ENCODE measurements around the gene BANP.
A peak's percentile ranks its signal among the peaks of the same experiment; 100 is the strongest.

The BANP gene

DNA sequence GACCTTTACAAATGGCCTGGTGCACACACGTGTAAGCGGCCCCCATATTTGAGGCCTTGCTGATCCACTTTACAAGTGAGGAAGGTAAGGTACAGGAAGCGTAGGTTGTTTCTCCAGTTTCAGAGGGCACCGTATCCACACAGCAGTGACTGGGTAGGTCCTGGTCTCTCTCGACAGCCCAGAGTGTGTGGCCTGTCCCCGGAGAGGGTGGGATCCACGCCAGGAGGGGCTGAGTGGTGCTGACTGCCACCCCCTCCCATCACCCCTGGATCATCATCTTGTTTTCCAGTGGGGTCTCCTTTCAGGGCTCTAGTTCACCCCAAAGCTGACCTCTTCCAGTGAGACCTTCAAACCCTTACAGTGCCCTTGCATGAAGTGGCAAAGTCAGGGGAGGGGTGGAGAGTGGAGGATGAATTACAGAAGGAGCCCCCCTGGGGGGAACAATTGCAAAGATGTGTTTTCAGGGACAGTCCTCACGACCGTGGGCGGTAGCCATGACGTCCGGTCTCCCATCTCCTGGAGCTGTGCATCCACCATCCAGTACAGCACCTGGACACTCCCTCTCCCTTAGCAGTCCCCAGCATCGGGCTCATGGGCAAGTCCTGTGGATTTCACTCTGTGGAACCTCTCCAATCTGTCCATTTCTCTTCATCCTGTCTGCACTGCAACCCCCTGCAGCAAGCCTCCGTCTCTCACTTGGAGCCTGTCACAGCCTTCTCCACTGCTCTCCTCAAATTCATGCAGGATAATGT is 4.5 kb upstream of the BANP start:
- Histone ChIP-seq H3K9ac (ENCODE audit: low read length) (no peak overlapping the region), H3K4me3 (ENCODE audit: low read length) (no peak overlapping the region), H3K36me3 (ENCODE audit: control insufficient read depth, low read depth, low read length) (no peaks in the 10 kb centered on the region), H3K9me3 (ENCODE audit: control insufficient read depth, low read depth, low read length) (no peaks in the 10 kb centered on the region), H3K27me3 (ENCODE audit: control insufficient read depth, insufficient read depth, low read length) (no peaks in the 10 kb centered on the region), H3K4me1 (ENCODE audit: control insufficient read depth, low read depth, low read length) (peaks cover 10% of the 10 kb centered on the region), H3K27ac (ENCODE audit: low read length) (no peak overlapping the region)

GRCh38 chr16:87947356-87948118 is 3.7 kb upstream of the BANP start:
- H3K4me3 ChIP-seq (ENCODE audit: low read length) = no peak overlapping the region
- no peaks in the 10 kb centered on the region for H3K27me3 ChIP-seq (ENCODE audit: control insufficient read depth, insufficient read depth, low read length)
- no peak overlapping the region for H3K27ac ChIP-seq (ENCODE audit: low read length)

GRCh38 chr16:87948119-87948545 is 3.1 kb upstream of the BANP start:
- Histone ChIP-seq H3K9ac (ENCODE audit: low read length) (no peak overlapping the region), H3K36me3 (ENCODE audit: control insufficient read depth, low read depth, low read length) (no peaks in the 10 kb centered on the region)

More at GRCh38 chr16:87947356-87948118, 3.7 kb upstream of the BANP start:
- no peak overlapping the region for H3K9ac ChIP-seq (ENCODE audit: low read length)
- peaks cover 13% of the 10 kb centered on the region for H3K4me1 ChIP-seq (ENCODE audit: control insufficient read depth, low read depth, low read length)
- no peaks in the 10 kb centered on the region for H3K36me3 ChIP-seq (ENCODE audit: control insufficient read depth, low read depth, low read length)
- H3K9me3 ChIP-seq (ENCODE audit: control insufficient read depth, low read depth, low read length) = no peaks in the 10 kb centered on the region

DNA sequence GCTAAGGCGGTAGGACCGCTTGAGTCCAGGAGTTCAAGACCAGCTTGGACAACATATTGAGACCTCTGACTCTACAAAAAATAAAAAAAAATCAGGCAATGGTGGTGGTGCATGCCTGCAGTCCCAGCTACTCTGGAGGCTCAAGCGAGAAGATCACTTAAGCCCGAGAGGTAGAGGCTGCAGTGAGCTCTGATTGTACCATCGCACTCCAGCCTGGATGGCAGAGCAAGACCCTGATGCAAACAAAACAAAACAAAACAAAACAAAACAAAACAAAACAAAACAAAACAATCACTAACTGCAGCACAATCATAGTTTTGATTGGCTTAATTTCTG is 2.5 kb upstream of the BANP start:
- Histone ChIP-seq H3K4me3 (ENCODE audit: low read length) (no peak overlapping the region), H3K27ac (ENCODE audit: low read length) (no peak overlapping the region), H3K4me1 (ENCODE audit: control insufficient read depth, low read depth, low read length) (peaks cover 14% of the 10 kb centered on the region), H3K9me3 (ENCODE audit: control insufficient read depth, low read depth, low read length) (no peaks in the 10 kb centered on the region), H3K36me3 (ENCODE audit: control insufficient read depth, low read depth, low read length) (peaks cover 4% of the 10 kb centered on the region), H3K27me3 (ENCODE audit: control insufficient read depth, insufficient read depth, low read length) (no peaks in the 10 kb centered on the region), H3K9ac (ENCODE audit: low read length) (no peak overlapping the region)

More at GRCh38 chr16:87948119-87948545, 3.1 kb upstream of the BANP start:
- Histone ChIP-seq H3K27me3 (ENCODE audit: control insufficient read depth, insufficient read depth, low read length) (no peaks in the 10 kb centered on the region), H3K4me3 (ENCODE audit: low read length) (no peak overlapping the region), H3K27ac (ENCODE audit: low read length) (no peak overlapping the region), H3K9me3 (ENCODE audit: control insufficient read depth, low read depth, low read length) (no peaks in the 10 kb centered on the region), H3K4me1 (ENCODE audit: control insufficient read depth, low read depth, low read length) (peaks cover 14% of the 10 kb centered on the region)

DNA sequence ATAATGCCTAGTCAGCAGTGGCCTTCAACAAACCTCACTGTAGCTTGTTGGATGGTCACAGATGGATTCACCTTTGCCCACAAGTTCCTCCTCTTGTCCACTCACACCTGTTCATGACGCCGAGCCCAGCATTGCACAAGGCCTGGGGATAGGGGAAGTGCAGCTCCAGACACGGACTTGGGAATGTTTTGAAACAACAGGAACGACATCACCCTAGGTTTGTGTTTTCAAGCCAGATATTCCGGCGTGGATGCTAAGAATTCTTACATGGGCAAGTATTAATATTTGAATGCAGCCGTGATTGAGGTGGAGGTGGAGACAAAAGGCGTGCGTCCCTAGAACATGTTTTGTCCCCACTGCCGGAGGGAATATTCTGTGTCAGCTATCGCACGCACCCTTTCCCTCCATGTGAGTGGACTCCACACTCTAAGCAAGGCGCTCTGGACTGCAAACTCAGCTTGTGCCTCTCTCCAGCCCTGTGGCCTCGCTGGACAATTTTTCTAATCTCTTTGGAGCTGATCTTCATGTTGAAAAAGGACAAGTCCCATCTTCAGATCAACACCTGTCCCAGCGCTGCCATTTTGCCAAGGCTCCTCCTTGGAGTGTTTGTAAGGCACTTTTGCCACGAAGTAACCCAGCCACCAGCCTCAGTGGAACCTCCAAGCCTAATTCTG is 2.0 kb upstream of the BANP start:
- H3K4me1 ChIP-seq (ENCODE audit: control insufficient read depth, low read depth, low read length) = peaks cover 14% of the 10 kb centered on the region
- no peaks in the 10 kb centered on the region for H3K27me3 ChIP-seq (ENCODE audit: control insufficient read depth, insufficient read depth, low read length)
- H3K9ac ChIP-seq (ENCODE audit: low read length) = no peak overlapping the region
- H3K36me3 ChIP-seq (ENCODE audit: control insufficient read depth, low read depth, low read length) = peaks cover 4% of the 10 kb centered on the region
- no peak overlapping the region for H3K4me3 ChIP-seq (ENCODE audit: low read length)
- H3K27ac ChIP-seq (ENCODE audit: low read length) = no peak overlapping the region
- no peaks in the 10 kb centered on the region for H3K9me3 ChIP-seq (ENCODE audit: control insufficient read depth, low read depth, low read length)

- H3K4me1 ChIP-seq (ENCODE audit: control insufficient read depth, low read depth, low read length) = peaks cover 4% of the 10 kb centered on the region
- H3K27ac ChIP-seq (ENCODE audit: low read length) = peak overlapping the region; percentile 11
- H3K9me3 ChIP-seq (ENCODE audit: control insufficient read depth, low read depth, low read length) = no peaks in the 10 kb centered on the region
- H3K9ac ChIP-seq (ENCODE audit: low read length) = peak overlapping the region; percentile 94
- peaks cover 4% of the 10 kb centered on the region for H3K36me3 ChIP-seq (ENCODE audit: control insufficient read depth, low read depth, low read length)
- H3K27me3 ChIP-seq (ENCODE audit: control insufficient read depth, insufficient read depth, low read length) = no peaks in the 10 kb centered on the region
- H3K4me3 ChIP-seq (ENCODE audit: low read length) = peak overlapping the region; percentile 87
Measured at GRCh38 chr16:87951552-87952538, 611 bp downstream of the BANP start.

DNA sequence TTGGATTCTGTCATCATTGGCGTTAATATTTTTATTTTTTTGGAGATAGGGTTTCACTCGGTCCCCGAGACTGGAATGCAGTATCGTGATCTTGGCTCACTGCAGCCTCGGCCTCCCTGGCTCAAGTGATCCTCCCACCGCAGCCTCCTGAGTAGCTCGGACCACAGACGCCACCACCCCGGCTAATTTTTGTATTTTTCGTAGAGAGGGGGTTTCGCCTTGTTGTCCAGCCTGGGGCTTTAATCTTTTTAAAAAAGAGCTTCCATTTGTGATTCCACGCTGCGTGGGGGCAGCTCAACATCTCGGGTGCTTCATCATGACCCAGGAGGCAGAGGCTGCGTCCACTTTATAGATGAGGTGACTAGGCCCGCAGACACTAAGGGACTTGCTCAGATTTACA is 1.5 kb downstream of the BANP start:
- H3K27ac ChIP-seq (ENCODE audit: low read length) = no peak overlapping the region
- no peaks in the 10 kb centered on the region for H3K9me3 ChIP-seq (ENCODE audit: control insufficient read depth, low read depth, low read length)
- peak overlapping the region; percentile 87 for H3K4me3 ChIP-seq (ENCODE audit: low read length)
- H3K36me3 ChIP-seq (ENCODE audit: control insufficient read depth, low read depth, low read length) = peaks cover 4% of the 10 kb centered on the region
- H3K9ac ChIP-seq (ENCODE audit: low read length) = peak overlapping the region; percentile 94
- no peaks in the 10 kb centered on the region for H3K27me3 ChIP-seq (ENCODE audit: control insufficient read depth, insufficient read depth, low read length)
- peaks cover 4% of the 10 kb centered on the region for H3K4me1 ChIP-seq (ENCODE audit: control insufficient read depth, low read depth, low read length)

GRCh38 chr16:87953308-87954215 is 2.3 kb downstream of the BANP start:
- no peaks in the 10 kb centered on the region for H3K27me3 ChIP-seq (ENCODE audit: control insufficient read depth, insufficient read depth, low read length)
- H3K36me3 ChIP-seq (ENCODE audit: control insufficient read depth, low read depth, low read length) = peaks cover 4% of the 10 kb centered on the region
- H3K27ac ChIP-seq (ENCODE audit: low read length) = no peak overlapping the region
- no peaks in the 10 kb centered on the region for H3K9me3 ChIP-seq (ENCODE audit: control insufficient read depth, low read depth, low read length)
- H3K4me3 ChIP-seq (ENCODE audit: low read length) = no peak overlapping the region
- peak overlapping the region; percentile 15 for H3K9ac ChIP-seq (ENCODE audit: low read length)
- H3K4me1 ChIP-seq (ENCODE audit: control insufficient read depth, low read depth, low read length) = peaks cover 4% of the 10 kb centered on the region

- Histone ChIP-seq H3K27me3 (ENCODE audit: control insufficient read depth, insufficient read depth, low read length) (no peaks in the 10 kb centered on the region), H3K36me3 (ENCODE audit: control insufficient read depth, low read depth, low read length) (peaks cover 4% of the 10 kb centered on the region), H3K9me3 (ENCODE audit: control insufficient read depth, low read depth, low read length) (no peaks in the 10 kb centered on the region), H3K27ac (ENCODE audit: low read length) (no peak overlapping the region), H3K4me1 (ENCODE audit: control insufficient read depth, low read depth, low read length) (peaks cover 4% of the 10 kb centered on the region), H3K9ac (ENCODE audit: low read length) (no peak overlapping the region), H3K4me3 (ENCODE audit: low read length) (no peak overlapping the region)
Measured at GRCh38 chr16:87954361-87954760, 3.1 kb downstream of the BANP start.

DNA sequence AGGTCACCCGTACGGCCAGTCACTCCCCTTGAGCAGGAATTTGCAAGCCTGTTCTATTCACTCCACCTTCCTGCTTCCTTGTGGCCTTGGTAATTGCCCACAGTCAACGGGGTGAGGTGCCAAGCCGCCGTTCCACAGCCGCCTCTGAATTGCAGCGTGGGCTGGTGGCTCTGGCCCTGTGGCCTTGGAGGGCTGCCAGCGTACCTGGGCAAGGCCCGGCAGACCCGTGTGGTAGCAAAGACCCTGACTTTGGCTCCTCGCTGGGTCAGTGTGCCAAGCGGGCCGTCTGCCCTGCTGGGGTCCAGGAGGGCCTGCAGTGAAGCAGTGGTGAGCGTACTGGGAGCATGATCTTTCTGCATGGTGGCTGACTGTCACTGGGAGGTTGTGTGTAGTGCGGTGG is 3.6 kb downstream of the BANP start:
- H3K4me3 ChIP-seq (ENCODE audit: low read length) = no peak overlapping the region
- no peaks in the 10 kb centered on the region for H3K27me3 ChIP-seq (ENCODE audit: control insufficient read depth, insufficient read depth, low read length)
- H3K4me1 ChIP-seq (ENCODE audit: control insufficient read depth, low read depth, low read length) = peaks cover 4% of the 10 kb centered on the region
- no peak overlapping the region for H3K27ac ChIP-seq (ENCODE audit: low read length)
- no peaks in the 10 kb centered on the region for H3K9me3 ChIP-seq (ENCODE audit: control insufficient read depth, low read depth, low read length)
- no peak overlapping the region for H3K9ac ChIP-seq (ENCODE audit: low read length)
- H3K36me3 ChIP-seq (ENCODE audit: control insufficient read depth, low read depth, low read length) = peaks cover 4% of the 10 kb centered on the region
